ENCODE results near the gene AGAP6.
"Not testable (repeated sequence)": the region's sequence is repeated elsewhere in the genome, so short reads cannot be mapped to it uniquely, and the experiment has no call there.

The AGAP6 gene

GRCh38 chr10:49988376-49988775 is at the start of gene AGAP6:
Gene AGAP6 (plus strand): TSS chr10:49988406. CDS start chr10:49988716, 310 bp downstream.
- not testable (repeated sequence) for DNase-seq

DNA sequence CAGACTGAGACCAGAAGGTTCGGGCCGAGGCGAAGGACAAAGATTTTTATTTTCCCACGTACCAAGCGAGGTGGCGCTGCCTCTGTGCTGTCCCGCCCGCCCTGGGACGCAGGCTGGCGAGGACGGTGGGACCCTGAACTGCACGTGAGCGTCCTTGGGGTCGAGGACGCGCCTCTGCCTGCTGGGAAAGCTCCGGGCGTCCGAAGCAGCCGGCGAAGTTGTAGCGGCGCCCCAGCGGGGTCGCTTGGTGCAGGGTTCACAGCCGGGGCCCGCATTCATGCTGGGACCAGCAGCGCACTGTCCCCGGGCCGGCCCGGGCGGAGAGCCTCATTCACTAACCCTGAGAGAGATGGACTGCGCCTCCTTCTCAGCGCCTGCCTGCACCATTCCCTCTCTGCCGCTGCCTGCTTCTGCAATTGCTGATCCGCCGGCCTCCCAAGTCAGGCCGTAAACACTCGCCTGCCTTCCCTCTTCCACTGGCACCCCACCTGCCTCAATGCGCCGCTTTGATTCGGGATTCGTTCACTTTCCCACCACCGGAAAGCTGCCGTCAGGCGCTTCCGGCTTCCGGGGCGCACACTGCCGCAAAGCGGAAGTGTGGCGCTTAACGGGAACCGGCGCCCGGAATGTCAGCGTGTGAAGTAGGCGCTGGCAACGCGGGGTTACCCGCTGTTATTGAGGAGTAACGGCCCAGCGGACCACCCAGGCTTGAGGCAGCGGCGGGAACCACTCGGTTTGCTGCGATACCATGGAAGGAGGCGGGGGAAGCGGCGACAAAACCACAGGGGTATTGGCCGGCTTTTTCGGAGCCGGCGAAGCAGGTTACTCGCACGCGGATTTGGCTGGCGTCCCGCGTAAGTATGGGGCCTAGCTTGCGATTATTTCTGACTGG is 46.5 kb upstream of the AGAP6 start, which contains the start of the genes PARG and TIMM23B:
TSS of gene PARG (minus strand) at position 581 of the 892 bp plus-strand sequence. CDS start at position 279, 302 bp downstream.
TSS of gene TIMM23B (plus strand) at position 607 of the 892 bp plus-strand sequence. CDS start at position 749, 142 bp downstream.
- peak; percentile 34 for DNase-seq

DNA sequence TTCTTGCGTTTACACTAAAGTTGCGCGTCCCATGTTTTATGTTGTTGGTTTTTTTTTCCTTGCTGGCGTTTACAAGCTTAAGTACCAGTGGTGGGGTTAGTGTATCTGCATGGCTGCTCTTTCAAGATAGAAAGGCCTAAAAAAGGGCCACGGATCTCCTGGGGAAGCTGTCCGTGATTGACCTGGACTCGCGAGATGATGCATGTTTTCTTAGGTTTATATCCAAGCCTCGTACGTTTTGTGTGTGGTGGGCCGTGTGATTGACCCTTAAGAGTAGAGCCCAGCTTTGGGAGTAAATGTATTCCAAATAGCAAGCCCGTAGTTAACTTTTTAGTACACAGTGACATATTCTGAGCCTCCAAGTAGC is 45.9 kb upstream of the AGAP6 start:
- not testable (repeated sequence) for DNase-seq

DNA sequence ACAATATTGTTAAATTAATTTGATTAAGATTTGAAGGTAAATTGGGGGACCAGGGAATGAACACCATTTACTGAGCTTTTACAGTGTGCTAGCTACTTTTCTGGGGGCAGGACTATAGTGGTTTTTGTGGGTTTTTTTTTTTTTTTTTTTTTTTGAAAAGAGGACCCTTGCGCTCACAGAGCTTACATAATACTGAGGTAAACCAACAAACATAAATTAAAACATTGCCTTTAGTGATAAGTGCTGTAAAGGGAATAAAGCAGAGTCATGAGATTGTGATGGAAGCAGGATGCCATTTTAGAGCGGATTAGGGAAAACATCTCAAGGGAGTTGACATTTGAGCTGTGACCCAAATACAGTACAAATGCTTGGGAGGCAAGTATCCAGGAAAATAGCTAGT is 44.6 kb upstream of the AGAP6 start:
- DNase-seq = not testable (repeated sequence)

DNA sequence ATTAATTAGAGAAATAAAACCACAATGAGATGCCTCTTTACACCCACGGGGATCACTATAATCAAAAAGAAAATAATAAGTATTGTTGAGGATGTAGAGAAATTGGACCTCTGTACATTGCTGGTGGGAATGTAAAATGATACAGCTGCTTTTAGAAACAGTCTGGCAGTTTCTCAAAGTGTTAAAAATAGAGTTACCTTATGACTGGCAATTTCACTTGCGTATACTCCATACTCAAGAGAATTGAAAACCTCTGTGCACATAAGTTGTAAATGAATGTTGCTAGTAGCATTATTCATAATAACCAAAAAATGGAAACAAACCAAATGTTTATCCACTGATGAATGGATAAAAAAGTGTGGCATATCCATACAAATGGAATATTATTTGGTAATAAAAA is 40.1 kb upstream of the AGAP6 start:
- DNase-seq = not testable (repeated sequence)

DNA sequence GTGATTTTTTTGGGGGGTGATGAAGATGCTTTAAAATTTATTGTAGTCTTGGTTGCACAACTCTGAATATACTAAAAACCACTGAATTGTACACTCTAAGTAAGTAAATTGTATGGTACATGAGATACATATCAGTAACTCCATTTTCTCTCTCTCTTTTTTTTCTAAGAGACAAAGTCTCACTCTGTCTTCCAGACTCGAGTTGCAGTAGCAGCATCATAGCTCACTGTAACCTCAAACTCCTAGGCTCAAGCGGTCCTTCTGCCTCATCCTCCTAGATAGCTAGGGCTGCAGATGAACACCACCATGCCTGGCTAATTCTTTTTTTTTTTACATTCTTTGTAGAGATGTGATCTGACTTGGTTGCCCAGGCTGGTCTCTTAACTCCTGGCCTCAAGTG is 39.5 kb upstream of the AGAP6 start:
- not testable (repeated sequence) for DNase-seq

GRCh38 chr10:49952006-49952405 is 36.2 kb upstream of the AGAP6 start:
- DNase-seq = not testable (repeated sequence)

GRCh38 chr10:49953122-49953521 is 35.1 kb upstream of the AGAP6 start:
- DNase-seq = not testable (repeated sequence)

DNA sequence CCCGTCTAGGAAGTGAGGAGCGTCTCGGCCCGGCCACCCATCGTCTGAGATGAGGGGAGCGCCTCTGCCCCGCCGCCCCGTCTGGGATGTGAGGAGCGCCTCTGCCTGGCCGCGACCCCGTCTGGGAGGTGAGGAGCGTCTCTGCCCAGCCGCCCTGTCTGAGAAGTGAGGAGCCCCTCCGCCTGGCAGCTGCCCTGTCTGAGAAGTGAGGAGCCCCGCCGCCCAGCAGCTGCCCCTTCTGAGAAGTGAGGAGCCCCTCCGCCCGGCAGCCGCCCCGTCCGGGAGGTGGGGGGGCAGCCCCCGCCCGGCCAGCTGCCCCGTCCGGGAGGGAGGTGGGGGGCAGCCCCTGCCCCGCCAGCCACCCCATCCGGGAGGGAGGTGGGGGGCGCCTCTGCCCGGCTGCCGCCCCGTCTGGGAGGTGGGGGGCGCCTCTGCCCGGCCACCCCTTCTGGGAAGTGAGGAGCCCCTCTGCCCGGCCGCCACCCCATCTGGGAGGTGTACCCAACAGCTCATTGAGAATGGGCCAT is 17.8 kb upstream of the AGAP6 start:
- not testable (repeated sequence) for DNase-seq

DNA sequence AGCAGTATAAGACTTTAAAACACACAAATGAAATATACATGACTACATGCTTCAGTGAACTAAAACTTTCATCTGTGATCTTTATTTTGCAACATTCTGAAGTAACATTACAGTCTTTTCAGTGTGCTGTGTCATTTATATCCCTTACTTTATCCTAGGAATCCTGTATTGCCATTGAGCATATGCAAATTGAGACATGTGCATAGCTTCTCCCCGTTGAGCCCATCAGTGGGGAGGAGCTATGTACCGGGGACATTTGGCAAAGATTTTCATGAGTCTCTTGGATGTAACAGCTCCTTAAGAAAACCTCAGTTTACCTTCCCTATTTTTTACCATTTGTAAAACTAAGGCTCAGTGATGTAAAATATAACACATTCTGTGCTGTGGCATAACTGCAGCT is 16.7 kb upstream of the AGAP6 start:
- not testable (repeated sequence) for DNase-seq

- not testable (repeated sequence) for DNase-seq
Measured at GRCh38 chr10:49972094-49972493, 16.1 kb upstream of the AGAP6 start.

GRCh38 chr10:49977756-49978155 is 10.4 kb upstream of the AGAP6 start:
- DNase-seq = not testable (repeated sequence)

GRCh38 chr10:49987207-49987606 is 999 bp upstream of the AGAP6 start:
- DNase-seq = not testable (repeated sequence)

DNA sequence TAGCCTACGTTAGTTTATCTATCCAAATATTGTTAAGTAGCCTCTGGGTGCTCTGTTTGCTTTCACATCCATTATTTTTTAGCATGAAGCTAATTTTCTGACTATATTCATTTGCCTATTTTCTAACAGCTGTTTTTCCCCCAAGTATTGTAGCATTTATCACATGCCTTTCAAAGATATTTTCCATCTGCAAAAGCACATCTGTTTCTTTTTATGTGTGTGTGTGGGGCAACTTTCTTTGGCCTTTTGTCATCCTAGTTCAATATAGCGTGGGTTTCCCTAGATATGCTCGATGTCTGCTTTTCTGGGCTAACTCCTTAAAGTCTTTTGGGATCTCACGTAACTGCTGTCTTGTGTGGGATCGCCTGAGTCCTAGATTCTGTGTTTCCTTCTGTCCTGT is 7.1 kb downstream of the AGAP6 start:
- DNase-seq = not testable (repeated sequence)

DNA sequence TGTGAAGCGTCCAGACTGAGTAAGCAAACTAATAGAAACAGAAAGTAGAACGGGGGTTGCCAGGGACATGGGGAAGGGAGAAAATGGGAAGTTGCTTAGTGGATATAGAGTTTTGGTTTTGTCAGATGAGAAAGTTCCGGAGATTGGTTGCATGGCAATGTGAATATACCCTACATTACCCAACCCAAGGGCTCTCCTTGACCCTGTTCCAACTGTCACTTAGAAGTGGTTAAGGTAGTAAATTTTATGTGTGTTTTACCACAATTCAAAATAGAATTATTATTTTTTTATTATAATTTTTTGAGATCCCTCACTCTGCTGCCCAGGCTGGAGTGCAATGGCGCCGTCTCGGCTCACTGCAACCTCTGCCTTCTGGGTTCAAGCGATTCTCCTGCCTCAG is 25.8 kb downstream of the AGAP6 start:
- not testable (repeated sequence) for DNase-seq

DNA sequence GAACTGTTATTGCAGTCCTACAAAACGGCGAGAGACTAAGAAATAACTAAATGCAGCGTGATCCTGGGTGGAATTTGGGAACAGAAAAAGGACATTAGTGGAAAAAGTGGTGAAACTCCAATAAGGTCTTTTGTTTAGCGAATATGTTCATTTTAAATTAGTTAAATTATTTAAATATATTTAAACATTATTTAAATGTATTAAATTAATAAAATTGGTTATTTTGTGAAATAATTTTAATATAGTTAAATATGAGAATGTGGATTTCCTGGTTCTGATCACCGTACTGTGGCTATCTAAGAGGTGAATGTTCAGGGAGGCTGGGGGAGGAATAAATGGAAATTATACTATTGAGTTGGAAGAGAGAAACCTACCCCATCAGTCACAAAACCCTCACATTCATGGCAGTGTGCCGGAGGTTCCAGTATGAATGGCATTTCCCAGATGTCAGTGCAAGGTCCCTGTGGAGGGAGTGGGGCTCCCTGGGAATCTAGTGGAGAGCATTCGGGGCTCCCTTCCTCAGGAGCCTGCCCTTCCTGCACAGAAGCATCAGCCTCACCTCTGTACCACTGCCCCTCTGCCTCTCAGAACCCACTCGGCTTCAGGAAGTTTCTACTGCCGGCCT is 27.5 kb downstream of the AGAP6 start:
- DNase-seq = not testable (repeated sequence)

DNA sequence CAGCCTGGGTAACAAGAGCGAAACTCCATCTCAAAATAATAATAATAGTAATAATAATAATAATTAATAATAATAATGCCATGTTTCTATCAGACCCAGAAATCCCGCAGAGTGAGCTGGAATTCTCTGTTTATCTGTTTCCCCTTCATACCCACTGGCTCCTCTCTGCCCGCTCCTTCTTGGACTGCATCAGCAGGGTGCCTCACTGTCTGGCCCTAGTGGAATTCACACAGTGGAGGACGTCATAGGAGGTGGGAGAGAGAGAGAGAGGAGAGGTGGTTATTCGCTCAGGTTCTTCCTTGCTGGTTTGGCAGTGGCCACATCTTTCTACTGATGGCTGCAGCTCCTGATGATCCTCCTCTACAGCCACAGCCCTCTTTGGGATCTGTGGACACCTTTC is 28.7 kb downstream of the AGAP6 start:
- not testable (repeated sequence) for DNase-seq

DNA sequence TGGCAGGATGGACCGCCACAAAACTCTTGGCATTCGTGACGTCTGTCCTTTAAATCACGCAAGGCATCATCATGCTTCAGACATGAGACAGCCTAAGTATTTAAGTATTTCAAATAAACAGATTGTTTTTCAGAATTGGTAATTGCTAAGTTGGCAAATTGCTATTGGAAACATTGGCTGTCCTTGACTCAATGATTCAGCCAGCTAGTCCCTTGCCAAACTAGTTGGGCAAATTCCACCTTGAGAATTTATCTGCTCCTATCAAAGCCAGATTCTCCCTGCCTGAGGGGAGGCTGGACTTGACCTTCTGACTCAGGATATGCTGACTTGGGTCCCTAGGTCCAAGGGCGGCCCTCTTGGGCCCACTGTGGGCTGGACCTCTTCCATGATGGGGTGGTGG is 29.4 kb downstream of the AGAP6 start:
- DNase-seq = not testable (repeated sequence)

GRCh38 chr10:50019279-50019678 is 31.1 kb downstream of the AGAP6 start:
- DNase-seq = peak; percentile 8

DNA sequence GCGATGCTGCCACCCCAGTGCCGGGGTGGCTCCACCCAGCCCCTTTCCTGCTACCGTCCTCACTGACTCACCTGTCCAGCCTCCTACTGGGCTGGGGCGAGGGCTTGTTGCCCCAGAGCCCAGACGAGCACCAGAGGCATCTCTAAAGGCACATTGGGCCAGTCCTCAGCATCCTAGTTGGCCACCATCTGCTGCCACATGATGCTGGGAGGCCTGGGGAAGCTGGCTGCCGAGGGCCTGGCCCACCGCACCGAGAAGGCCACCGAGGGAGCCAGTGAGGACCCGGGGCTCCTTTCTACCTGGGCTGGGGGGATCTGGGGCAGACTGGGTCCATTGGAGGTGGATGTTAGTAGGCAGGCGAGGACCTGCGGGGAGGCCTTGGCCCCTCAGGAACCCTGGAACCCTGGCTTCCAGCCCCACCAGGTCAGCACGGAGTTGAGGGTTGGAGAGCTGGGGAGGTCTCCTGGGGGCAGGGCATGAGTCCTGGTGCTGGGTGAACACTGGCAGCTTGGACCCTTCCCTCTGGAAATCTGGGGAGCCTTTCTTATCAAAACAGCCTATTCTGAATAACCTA is 32.3 kb downstream of the AGAP6 start:
- DNase-seq = not testable (repeated sequence)

GRCh38 chr10:50021646-50022045 is 33.4 kb downstream of the AGAP6 start:
- DNase-seq = no peak

DNA sequence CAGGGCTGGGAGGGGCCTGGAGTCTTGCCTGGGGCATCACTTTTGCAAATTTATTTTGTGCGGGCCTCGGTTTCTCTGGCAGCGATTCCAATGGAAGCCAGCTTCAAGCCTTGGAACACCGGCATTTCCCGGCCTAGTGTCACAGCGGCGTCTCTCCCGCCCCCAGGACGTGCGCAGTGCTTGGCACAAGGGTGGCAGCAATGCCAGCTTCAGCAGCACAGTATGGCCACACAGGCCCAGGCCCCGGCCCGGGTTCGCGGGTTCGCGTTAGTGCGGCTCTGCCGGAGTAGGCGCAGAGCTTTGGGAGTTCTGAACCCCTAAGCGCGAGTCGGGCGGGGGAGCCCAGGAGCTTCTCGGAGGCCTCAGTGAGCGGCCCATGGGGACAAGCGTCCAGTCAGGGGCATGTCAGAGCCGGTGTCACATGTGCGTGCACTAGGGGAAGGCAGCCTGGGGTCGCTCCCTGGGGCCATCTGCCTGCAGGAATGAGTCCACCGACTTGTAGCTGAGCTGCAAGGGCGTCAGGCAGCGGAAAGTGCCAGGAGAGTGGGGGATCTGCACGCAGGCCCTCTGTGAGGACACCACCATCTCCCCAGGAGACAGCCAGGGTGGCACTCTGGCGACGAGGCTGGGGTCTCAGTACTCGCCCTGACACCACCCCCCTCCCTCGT is 36.6 kb downstream of the AGAP6 start:
- not testable (repeated sequence) for DNase-seq

DNA sequence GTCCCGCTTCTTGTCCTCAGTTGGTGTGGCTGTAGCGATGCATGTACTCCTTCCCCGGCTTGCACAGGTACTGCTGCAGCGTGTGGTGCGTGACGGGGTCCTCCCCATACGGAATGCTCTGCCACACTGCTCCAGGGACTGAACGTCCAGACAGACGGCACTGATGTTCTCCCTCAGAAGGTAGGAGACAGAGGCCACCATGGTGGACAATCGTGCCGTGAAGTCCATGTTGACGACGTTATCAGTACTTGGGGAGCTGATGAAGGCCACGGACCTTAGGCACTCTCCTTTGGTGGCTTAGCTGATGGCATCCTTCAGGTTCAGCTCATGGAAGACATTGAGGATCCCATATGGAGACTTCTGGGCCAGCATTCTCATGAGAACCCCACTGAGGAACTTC is 37.4 kb downstream of the AGAP6 start:
- DNase-seq = no peak

Data from NCI-H1105 (cell line).